ENCODE data around the gene YES1.
A peak's percentile ranks its signal among the peaks of the same experiment; 100 is the strongest.
"Not testable (repeated sequence)": the region's sequence is repeated elsewhere in the genome, so short reads cannot be mapped to it uniquely, and the experiment has no call there.

The YES1 gene

DNA sequence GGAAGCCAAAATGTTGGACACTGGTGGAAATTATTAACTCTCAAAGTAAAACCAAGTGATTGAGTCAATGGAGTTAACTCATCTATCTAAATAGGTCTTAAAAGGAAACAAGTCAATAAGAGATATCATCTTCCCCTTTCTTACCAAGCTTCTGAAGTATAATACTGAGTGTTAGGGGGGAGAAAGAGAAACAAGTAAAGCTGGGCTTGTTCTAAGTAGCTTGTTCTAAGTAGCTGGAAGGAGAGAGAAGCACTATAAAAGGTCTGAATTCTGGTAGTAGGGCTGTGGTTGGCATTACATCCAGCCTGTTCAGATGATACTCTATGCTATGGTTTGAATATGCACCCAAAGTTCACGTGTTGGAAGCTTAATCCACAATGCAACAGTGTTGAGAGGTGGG is 26.8 kb downstream of the YES1 start:
- TF ChIP-seq POLR2A (IDR thresholded peaks at IDR 0.05; ENCODE audit: low read length), result no peak
- TF ChIP-seq GATA1 (IDR thresholded peaks at IDR 0.05; ENCODE audit: low read depth, low read length), result no peak
- DNase-seq, result no peak

- TF ChIP-seq POLR2A (IDR thresholded peaks at IDR 0.05; ENCODE audit: low read length) (no peak), GATA1 (IDR thresholded peaks at IDR 0.05; ENCODE audit: low read depth, low read length) (no peak)
- DNase-seq, result no peak
These were observed 27.4 kb downstream of the YES1 start for GRCh38 chr18:784470-785172.

GRCh38 chr18:778194-778927 is 33.7 kb downstream of the YES1 start:
- DNase-seq, result peak in 1 of 2 experiments; percentile 27
- TF ChIP-seq GATA1 (IDR thresholded peaks at IDR 0.05; ENCODE audit: low read depth, low read length) (no peak), POLR2A (IDR thresholded peaks at IDR 0.05; ENCODE audit: low read length) (no peak)

DNA sequence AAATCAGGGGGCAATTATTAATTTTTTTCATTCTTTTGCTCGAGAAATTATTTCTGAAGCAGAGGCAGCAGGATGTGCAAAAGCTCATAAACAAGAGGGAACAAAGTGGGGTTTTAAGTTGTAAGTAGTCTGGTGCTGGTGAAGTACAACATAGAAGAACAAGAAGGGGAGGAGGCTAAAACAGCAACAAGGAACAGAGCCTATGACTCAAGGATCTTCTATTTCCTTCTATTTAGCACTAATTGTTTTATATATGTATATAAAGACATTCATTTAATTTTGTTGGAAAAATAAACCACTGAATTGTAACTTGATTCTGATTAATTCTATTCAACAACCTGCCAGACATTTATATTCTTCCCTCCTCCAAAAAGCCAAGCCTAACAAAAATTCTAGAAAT is 35.0 kb downstream of the YES1 start:
- TF ChIP-seq GATA1 (IDR thresholded peaks at IDR 0.05; ENCODE audit: low read depth, low read length), result no peak
- no peak for TF ChIP-seq POLR2A (IDR thresholded peaks at IDR 0.05; ENCODE audit: low read length)
- DNase-seq, result no peak

- DNase-seq, result not testable (repeated sequence)
These were observed 36.0 kb downstream of the YES1 start for GRCh38 chr18:776044-776443.

- no peak for DNase-seq
- TF ChIP-seq GATA1 (IDR thresholded peaks at IDR 0.05; ENCODE audit: low read depth, low read length) (no peak), POLR2A (IDR thresholded peaks at IDR 0.05; ENCODE audit: low read length) (no peak)
These were observed 37.2 kb downstream of the YES1 start for GRCh38 chr18:774811-775210.

- TF ChIP-seq GATA1 (IDR thresholded peaks at IDR 0.05; ENCODE audit: low read depth, low read length) (no peak), POLR2A (IDR thresholded peaks at IDR 0.05; ENCODE audit: low read length) (no peak)
- no peak for DNase-seq
These were observed 37.9 kb downstream of the YES1 start for GRCh38 chr18:773980-774624.

DNA sequence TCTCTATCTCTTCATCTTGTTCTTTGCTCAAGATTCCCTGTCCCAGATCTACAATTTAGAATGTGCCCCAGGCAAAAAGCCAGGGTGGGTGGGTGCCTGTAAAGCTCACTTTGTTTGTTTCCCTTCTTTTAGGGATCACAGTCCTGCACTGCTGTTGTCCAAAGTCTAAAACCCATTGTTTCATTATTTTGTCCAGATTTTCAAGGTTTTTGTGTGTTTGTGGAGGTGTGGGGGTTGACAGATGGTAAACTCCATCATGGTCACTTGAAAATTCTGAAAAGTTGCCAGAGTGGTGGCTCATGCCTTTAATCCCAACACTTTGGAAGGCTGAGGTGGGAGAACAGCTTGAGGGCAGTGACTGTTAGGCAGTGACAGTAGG is 41.5 kb downstream of the YES1 start:
- no peak for DNase-seq
- TF ChIP-seq GATA1 (IDR thresholded peaks at IDR 0.05; ENCODE audit: low read depth, low read length) (no peak), POLR2A (IDR thresholded peaks at IDR 0.05; ENCODE audit: low read length) (no peak)

GRCh38 chr18:767961-768360 is 44.1 kb downstream of the YES1 start:
- TF ChIP-seq GATA1 (IDR thresholded peaks at IDR 0.05; ENCODE audit: low read depth, low read length) (no peak), POLR2A (IDR thresholded peaks at IDR 0.05; ENCODE audit: low read length) (no peak)

GRCh38 chr18:767084-767882 is 44.8 kb downstream of the YES1 start:
- DNase-seq, result peak in 1 of 2 experiments; percentile 26
- TF ChIP-seq GATA1 (IDR thresholded peaks at IDR 0.05; ENCODE audit: low read depth, low read length) (no peak), POLR2A (IDR thresholded peaks at IDR 0.05; ENCODE audit: low read length) (no peak)

More at GRCh38 chr18:767961-768360, 44.1 kb downstream of the YES1 start:
- no peak for DNase-seq

- TF ChIP-seq POLR2A (IDR thresholded peaks at IDR 0.05; ENCODE audit: low read length), result no peak
- TF ChIP-seq GATA1 (IDR thresholded peaks at IDR 0.05; ENCODE audit: low read depth, low read length), result no peak
- DNase-seq, result no peak
These were observed 45.5 kb downstream of the YES1 start for GRCh38 chr18:766550-766860.

- DNase-seq, result no peak
- TF ChIP-seq GATA1 (IDR thresholded peaks at IDR 0.05; ENCODE audit: low read depth, low read length) (no peak), POLR2A (IDR thresholded peaks at IDR 0.05; ENCODE audit: low read length) (no peak)
These were observed 46.1 kb downstream of the YES1 start for GRCh38 chr18:765764-766549.

DNA sequence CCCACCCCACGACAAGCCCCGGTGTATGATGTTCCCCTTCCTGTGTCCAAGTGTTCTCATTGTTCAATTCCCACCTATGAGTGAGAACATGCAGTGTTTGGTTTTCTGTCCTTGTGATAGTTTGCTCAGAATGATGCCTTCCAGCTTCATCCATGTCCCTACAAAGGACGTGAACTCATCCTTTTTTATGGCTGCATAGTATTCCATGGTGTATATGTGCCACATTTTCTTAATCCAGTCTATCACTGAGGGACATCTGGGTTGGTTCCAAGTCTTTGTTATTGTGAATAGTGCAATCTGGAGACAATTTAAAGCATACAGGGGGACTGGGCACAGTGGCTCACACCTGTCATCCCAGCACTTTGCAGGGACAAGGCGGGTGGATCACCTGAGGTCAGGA is 52.2 kb downstream of the YES1 start:
- not testable (repeated sequence) for DNase-seq

Data from erythroblast (primary cell).